Prostate gland (tissue), 2 donors: ENCODE results near the gene IFNL3. TPM values are rescaled to one million over a fixed set of nuclear protein-coding genes. Genes with fewer than 3 reads are reported as not detected.
"Not testable (repeated sequence)": the region's sequence is repeated elsewhere in the genome, so short reads cannot be mapped to it uniquely, and the experiment has no call there.

ENCODE experiments used
- DNase-seq: peaks from one replicate; pipeline ENCODE4 v3.0.0-alpha.2; 2019; ENCODE audit warnings: low spot score
- H3K27ac ChIP-seq, 2 donors: fragments of 200-600 bp; sonication (generic); 2 replicates each; pipeline ENCODE4 v1.5.1; 2017 to 2019
- H3K27me3 ChIP-seq: fragments of 200-600 bp; sonication (generic); replicated peaks from 2 replicates; pipeline ENCODE4 v1.5.1; 2019; ENCODE audit not compliant: insufficient read depth
- H3K36me3 ChIP-seq, 2 donors: fragments of 200-600 bp; sonication (generic); 1 replicate in 1 of 2; 2 replicates in 1 of 2; pipeline versions ENCODE4 v1.5.1 to v1.8.1; 2017 to 2019
- H3K4me1 ChIP-seq: fragments of 200-600 bp; sonication (generic); replicated peaks from 2 replicates; pipeline ENCODE4 v1.5.1; 2019
- H3K4me3 ChIP-seq, 2 donors: fragments of 200-600 bp; sonication (generic); 2 replicates each; pipeline ENCODE4 v1.5.1; 2017 to 2019
- H3K9me3 ChIP-seq: fragments of 200-600 bp; sonication (generic); 2 replicates; pipeline ENCODE4 v1.5.1; 2017
- CTCF ChIP-seq, 4 experiments: fragments of 200-600 bp in 2 of 4; fragments of 450-650 bp in 2 of 4; sonication (generic) in 2 of 4; IDR thresholded peaks; 1 replicate in 3 of 4; 2 replicates in 1 of 4; pipeline ENCODE4 v1.5.1; 2016 to 2019; ENCODE audit warnings: antibody characterized with exemption in 4 of 4, mild to moderate bottlenecking in 2 of 4, moderate library complexity in 2 of 4
- POLR2A ChIP-seq: fragments of 450-650 bp; IDR thresholded peaks from one replicate; pipeline ENCODE4 v1.6.1; 2016; ENCODE audit warnings: antibody characterized with exemption, mild to moderate bottlenecking
- POLR2AphosphoS5 ChIP-seq: sonication (generic); formaldehyde crosslinking; IDR thresholded peaks from one replicate; pipeline ENCODE4 v1.6.1; 2017; ENCODE audit warnings: antibody characterized with exemption
- WGBS: methylation state at CpG from one replicate; pipeline ENCODE4 v1.1.5; 2018; 5-methylcytosine and 5-hydroxymethylcytosine counted together
- intact Hi-C: fragments of 100-400 bp; cut with DNase I; formaldehyde crosslinking; loops from one replicate; pipeline ENCODE4 v1.14.2; 2022
- total RNA-seq, 2 donors: library from RNA; depleted of rRNA; stranded (reverse); fragments of >200 nt; gene quantifications; one replicate each; pipeline ENCODE4 v1.1.0, GENCODE V29; 2016

IFNL3 gene
- total RNA-seq, 2 donors from 2014 or later: not detected

GRCh38 chr19:39276740-39277139 lies 31.9 kb upstream of the IFNL3 start:
- Histone ChIP-seq H3K27ac (no peak overlapping the region), H3K4me3 (no peak overlapping the region), H3K27me3 (no peaks in the 10 kb centered on the region), H3K4me1 (no peaks in the 10 kb centered on the region), H3K36me3 (no peaks in the 10 kb centered on the region), H3K9me3 (no peaks in the 10 kb centered on the region)
- intact Hi-C loops: no loop called here
- TF ChIP-seq POLR2A: no peak
- no peak for TF ChIP-seq POLR2AphosphoS5
- no peak for TF ChIP-seq CTCF (IDR thresholded peaks at IDR 0.05)
- WGBS: 88% methylated on average over 5 of the region's 5 CpGs
- DNase-seq: no peak

DNA sequence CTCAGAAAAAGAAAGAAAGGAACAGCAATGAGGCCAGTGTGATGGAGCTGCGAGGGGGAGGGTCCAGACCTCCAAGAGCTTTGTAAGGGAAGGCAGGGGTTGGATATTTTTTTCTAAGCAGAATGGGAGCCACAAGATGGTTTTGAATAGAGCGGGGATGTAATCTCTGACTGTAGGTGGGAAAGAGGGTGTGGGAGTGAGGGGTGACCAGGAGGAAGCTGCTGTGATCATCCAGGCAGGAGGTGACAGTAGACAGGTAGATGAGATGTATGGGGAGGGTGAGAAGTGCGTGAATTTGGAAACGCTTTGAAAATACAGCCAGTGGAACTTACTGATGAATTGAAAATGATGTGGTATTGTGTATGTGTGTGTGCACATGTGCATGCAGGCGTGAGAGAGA lies 30.8 kb upstream of the IFNL3 start:
- no peak for TF ChIP-seq POLR2AphosphoS5
- no peak for TF ChIP-seq POLR2A
- no peak for TF ChIP-seq CTCF (IDR thresholded peaks at IDR 0.05)
- DNase-seq: no peak
- H3K4me3 ChIP-seq: no peak overlapping the region
- 76% methylated on average over 5 of the region's 5 CpGs for WGBS
- no peaks in the 10 kb centered on the region for H3K4me1 ChIP-seq
- H3K27ac ChIP-seq: no peak overlapping the region
- H3K36me3 ChIP-seq: no peaks in the 10 kb centered on the region
- intact Hi-C loops: no loop called here
- no peaks in the 10 kb centered on the region for H3K9me3 ChIP-seq
- H3K27me3 ChIP-seq: no peaks in the 10 kb centered on the region

DNA sequence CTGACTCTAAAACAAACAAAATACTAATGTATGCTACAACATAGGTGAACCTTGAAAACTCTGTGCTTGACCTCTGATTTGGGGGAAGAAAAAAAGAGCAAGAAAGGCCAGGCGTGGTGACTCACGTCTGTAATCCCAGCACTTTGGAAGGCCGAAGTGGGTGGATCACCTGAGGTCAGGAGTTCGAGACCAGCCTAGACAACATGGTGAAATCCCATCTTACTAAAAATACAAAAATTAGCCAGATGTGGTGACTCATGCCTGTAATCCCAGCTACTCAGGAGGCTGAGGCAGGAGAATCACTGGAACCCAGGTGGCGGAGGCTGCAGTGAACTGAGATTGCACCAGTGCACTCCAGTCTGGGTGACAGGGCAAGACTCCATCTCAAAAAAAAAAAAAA lies 29.1 kb upstream of the IFNL3 start:
- intact Hi-C loops, H3K4me3 ChIP-seq, H3K4me1 ChIP-seq, H3K36me3 ChIP-seq, DNase-seq, H3K27me3 ChIP-seq, H3K27ac ChIP-seq, H3K9me3 ChIP-seq: not testable (repeated sequence)
- 88% methylated on average over 5 of the region's 5 CpGs for WGBS

GRCh38 chr19:39270036-39270871 lies 25.4 kb upstream of the IFNL3 start:
- Histone ChIP-seq H3K9me3 (no peaks in the 10 kb centered on the region), H3K4me3 (no peak overlapping the region), H3K36me3 (no peaks in the 10 kb centered on the region), H3K27ac (no peak overlapping the region), H3K4me1 (no peaks in the 10 kb centered on the region), H3K27me3 (no peaks in the 10 kb centered on the region)
- TF ChIP-seq POLR2A: no peak
- no peak for TF ChIP-seq CTCF (IDR thresholded peaks at IDR 0.05)
- no peak for TF ChIP-seq POLR2AphosphoS5
- 61% methylated on average over 9 of the region's 9 CpGs for WGBS
- intact Hi-C loops: no loop called here
- no peak for DNase-seq

DNA sequence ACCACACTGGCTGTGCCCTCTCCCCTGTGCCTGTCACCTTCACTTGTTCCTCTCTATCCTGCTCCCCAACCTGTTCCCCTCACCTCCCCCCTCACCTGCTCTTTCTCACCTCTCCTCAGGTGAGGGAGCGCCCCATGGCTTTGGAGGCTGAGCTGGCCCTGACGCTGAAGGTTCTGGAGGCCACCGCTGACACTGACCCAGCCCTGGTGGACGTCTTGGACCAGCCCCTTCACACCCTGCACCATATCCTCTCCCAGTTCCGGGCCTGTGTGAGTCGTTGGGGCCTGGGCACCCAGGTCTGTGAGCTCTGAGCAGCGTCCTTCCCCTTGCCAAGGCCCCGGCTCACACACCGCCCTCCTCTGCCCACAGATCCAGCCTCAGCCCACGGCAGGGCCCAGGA lies 24.6 kb upstream of the IFNL3 start:
- WGBS: 78% methylated on average over 9 of the region's 10 CpGs
- H3K9me3 ChIP-seq, H3K27me3 ChIP-seq, H3K4me3 ChIP-seq, intact Hi-C loops, H3K36me3 ChIP-seq, H3K27ac ChIP-seq, DNase-seq, H3K4me1 ChIP-seq: not testable (repeated sequence)

GRCh38 chr19:39268531-39269223 lies 23.9 kb upstream of the IFNL3 start:
- H3K4me1 ChIP-seq, H3K4me3 ChIP-seq, DNase-seq, H3K36me3 ChIP-seq, intact Hi-C loops, H3K9me3 ChIP-seq, H3K27ac ChIP-seq: not testable (repeated sequence)
- WGBS: 79% methylated on average over 10 of the region's 10 CpGs
- H3K27me3 ChIP-seq: peaks cover 10% of the 10 kb centered on the region

DNA sequence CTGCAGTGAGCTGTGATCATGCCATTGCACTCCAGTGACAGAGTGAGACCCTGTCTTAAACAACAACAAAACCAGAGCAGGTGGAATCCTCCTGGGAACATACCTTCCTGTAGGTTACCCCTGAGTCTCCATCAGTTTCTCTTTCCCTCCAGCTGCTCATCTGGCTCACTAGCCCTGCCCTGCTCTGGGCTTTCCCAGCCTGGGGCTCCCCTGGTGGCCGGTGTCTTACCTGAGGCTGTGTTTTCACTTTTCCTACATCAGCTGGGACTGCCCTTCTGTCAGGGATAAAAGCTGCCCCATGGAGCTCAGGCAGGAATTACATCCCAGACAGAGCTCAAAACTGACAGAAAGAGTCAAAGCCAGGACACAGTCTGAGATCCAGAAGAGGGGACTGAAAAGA lies 23.3 kb upstream of the IFNL3 start, which contains the start of gene IFNL2:
TSS of gene IFNL2 (plus strand) at position 312 of the 400 bp plus-strand sequence. CDS start 173 bp downstream, outside the sequence.
- H3K36me3 ChIP-seq, H3K27ac ChIP-seq, H3K4me1 ChIP-seq, H3K9me3 ChIP-seq, H3K4me3 ChIP-seq, intact Hi-C loops, DNase-seq: not testable (repeated sequence)
- WGBS: no CpG with 5 or more reads among the region's 1 CpG
- peaks cover 14% of the 10 kb centered on the region for H3K27me3 ChIP-seq
